IMR-90 (cell line): ENCODE results near the gene ADD3.

ENCODE experiments used
- CHD1 ChIP-seq: IDR thresholded peaks from 2 replicates; pipeline ENCODE4 v1.6.1; 2012; ENCODE audit warnings: low read depth, low read length, improper control_type of control experiment
- MXI1 ChIP-seq: IDR thresholded peaks from 2 replicates; pipeline ENCODE4 v1.6.1; 2012; ENCODE audit warnings: low read depth, mild to moderate bottlenecking, low read length, moderate library complexity, borderline replicate concordance
- POLR2A ChIP-seq: IDR thresholded peaks from 2 replicates; pipeline ENCODE4 v1.6.1; 2012; ENCODE audit warnings: mild to moderate bottlenecking, low read depth, low read length
- RCOR1 ChIP-seq: IDR thresholded peaks from 2 replicates; pipeline ENCODE4 v1.6.1; 2012; ENCODE audit warnings: mild to moderate bottlenecking, low read length, improper control_type of control experiment; ENCODE audit not compliant: insufficient replicate concordance
- RFX5 ChIP-seq: IDR thresholded peaks from 2 replicates; pipeline ENCODE4 v1.8.0; 2012; ENCODE audit warnings: low read depth, mild to moderate bottlenecking, low read length, moderate library complexity
- SMC3 ChIP-seq: fragments of 150-350 bp; IDR thresholded peaks from 2 replicates; pipeline ENCODE4 v1.6.1; 2016; ENCODE audit warnings: low read depth, mild to moderate bottlenecking, antibody characterized with exemption, low read length, moderate library complexity
- TF ChIP-seq, protein P1 (sequence below): conservative IDR thresholded peaks from 2 replicates; pipeline ENCODE4 v1.5.1; 2012; ENCODE audit warnings: mild to moderate bottlenecking, low read depth, low read length, improper control_type of control experiment

DNA sequence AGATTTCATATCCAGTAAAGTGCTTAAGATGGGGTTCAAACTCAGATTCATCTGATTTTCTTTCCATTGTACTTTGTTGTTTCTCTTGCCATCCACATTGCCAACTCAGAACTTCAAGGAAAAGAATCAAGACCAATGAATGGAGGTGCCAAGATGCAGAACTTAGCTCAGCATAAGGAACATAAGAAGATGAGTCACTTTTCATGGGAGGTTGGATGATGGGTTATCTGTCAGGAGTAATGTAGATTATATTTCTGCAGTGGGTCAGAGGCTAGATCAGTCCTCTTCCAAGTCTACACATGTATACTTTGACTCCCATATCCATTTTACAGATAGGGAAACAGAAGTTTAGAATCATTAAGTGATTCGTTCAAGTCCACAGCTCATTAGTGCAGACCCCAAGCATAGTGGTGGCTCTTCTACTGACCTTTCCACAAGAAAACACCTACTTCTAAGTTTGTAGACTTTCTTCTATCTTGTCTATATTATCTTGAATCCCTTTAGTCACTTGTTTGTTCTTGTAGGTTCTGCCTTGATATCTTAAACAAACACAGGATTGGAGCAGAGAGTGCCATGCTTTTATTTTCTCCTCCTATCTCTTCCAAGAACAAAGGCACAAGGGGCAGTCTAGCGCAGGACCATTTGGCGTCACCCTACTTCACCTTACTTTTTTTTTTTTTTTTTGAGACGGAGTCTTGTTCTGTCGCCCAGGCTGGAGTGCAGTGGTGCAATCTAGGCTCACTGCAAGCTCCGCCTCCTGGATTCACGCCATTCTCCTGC is 14.0 kb upstream of the ADD3 start:
- TF ChIP-seq, protein P1, sequence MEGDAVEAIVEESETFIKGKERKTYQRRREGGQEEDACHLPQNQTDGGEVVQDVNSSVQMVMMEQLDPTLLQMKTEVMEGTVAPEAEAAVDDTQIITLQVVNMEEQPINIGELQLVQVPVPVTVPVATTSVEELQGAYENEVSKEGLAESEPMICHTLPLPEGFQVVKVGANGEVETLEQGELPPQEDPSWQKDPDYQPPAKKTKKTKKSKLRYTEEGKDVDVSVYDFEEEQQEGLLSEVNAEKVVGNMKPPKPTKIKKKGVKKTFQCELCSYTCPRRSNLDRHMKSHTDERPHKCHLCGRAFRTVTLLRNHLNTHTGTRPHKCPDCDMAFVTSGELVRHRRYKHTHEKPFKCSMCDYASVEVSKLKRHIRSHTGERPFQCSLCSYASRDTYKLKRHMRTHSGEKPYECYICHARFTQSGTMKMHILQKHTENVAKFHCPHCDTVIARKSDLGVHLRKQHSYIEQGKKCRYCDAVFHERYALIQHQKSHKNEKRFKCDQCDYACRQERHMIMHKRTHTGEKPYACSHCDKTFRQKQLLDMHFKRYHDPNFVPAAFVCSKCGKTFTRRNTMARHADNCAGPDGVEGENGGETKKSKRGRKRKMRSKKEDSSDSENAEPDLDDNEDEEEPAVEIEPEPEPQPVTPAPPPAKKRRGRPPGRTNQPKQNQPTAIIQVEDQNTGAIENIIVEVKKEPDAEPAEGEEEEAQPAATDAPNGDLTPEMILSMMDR = no peak
- TF ChIP-seq SMC3 = no peak
- no peak for TF ChIP-seq RCOR1
- no peak for TF ChIP-seq MXI1
- no peak for TF ChIP-seq CHD1
- TF ChIP-seq POLR2A = no peak
- TF ChIP-seq RFX5 = no peak
